HG03575 (cell line): Measurements from ENCODE around the gene MAPK4.
"Not testable (repeated sequence)": the region's sequence is repeated elsewhere in the genome, so short reads cannot be mapped to it uniquely, and the experiment has no call there.

Experiments used
- ATAC-seq: cut with Tn5 transposase; IDR thresholded peaks from one replicate; pipeline ENCODE4 v1.9.1; 2021; ENCODE audit not compliant: unreplicated experiment, insufficient number of reproducible peaks, low FRiP score; ENCODE audit errors: extremely low read depth

The MAPK4 gene

GRCh38 chr18:50571606-50572005, 11.7 kb downstream of the MAPK4 start:
- no peak for ATAC-seq

GRCh38 chr18:50573196-50573595, 13.3 kb downstream of the MAPK4 start:
- not testable (repeated sequence) for ATAC-seq

- ATAC-seq = no peak
Observed at GRCh38 chr18:50573679-50574078, 13.8 kb downstream of the MAPK4 start.

GRCh38 chr18:50578030-50578429, 18.1 kb downstream of the MAPK4 start:
- ATAC-seq = no peak

GRCh38 chr18:50578651-50579050, 18.8 kb downstream of the MAPK4 start:
- ATAC-seq = no peak

- ATAC-seq = no peak
Observed at GRCh38 chr18:50579061-50579774, 19.3 kb downstream of the MAPK4 start.

GRCh38 chr18:50581517-50581916, 21.6 kb downstream of the MAPK4 start:
- no peak for ATAC-seq

- ATAC-seq = no peak
Observed at GRCh38 chr18:50582500-50582899, 22.6 kb downstream of the MAPK4 start.

- ATAC-seq = no peak
Observed at GRCh38 chr18:50586710-50587109, 26.8 kb downstream of the MAPK4 start.

GRCh38 chr18:50590593-50590992, 30.7 kb downstream of the MAPK4 start:
- no peak for ATAC-seq

GRCh38 chr18:50594012-50594411, 34.1 kb downstream of the MAPK4 start:
- ATAC-seq = no peak

GRCh38 chr18:50594942-50595341, 35.1 kb downstream of the MAPK4 start:
- no peak for ATAC-seq

GRCh38 chr18:50602466-50602865, 42.6 kb downstream of the MAPK4 start:
- ATAC-seq = no peak

- ATAC-seq = no peak
Observed at GRCh38 chr18:50606609-50607008, 46.7 kb downstream of the MAPK4 start.

- no peak for ATAC-seq
Observed at GRCh38 chr18:50607378-50607926, 47.6 kb downstream of the MAPK4 start.

- not testable (repeated sequence) for ATAC-seq
Observed at GRCh38 chr18:50609171-50609570, 49.3 kb downstream of the MAPK4 start.

- ATAC-seq = no peak
Observed at GRCh38 chr18:50610349-50610748, 50.5 kb downstream of the MAPK4 start.

GRCh38 chr18:50611529-50611941, 51.6 kb downstream of the MAPK4 start:
- no peak for ATAC-seq

- no peak for ATAC-seq
Observed at GRCh38 chr18:50614838-50615237, 55.0 kb downstream of the MAPK4 start.

- ATAC-seq = no peak
Observed at GRCh38 chr18:50616484-50617048, 56.7 kb downstream of the MAPK4 start.
